IMR-90 (cell line): Measurements from ENCODE around the gene TRAF3. TPM values are rescaled to one million over a fixed set of nuclear protein-coding genes. Genes with fewer than 3 reads are reported as not detected.

Experiments used
- ATAC-seq: fragments of 200-7000 bp; cut with Tn5 transposase; 2 replicates; pipeline ENCODE4 v1.9.1; 2020; ENCODE audit warnings: low read depth, mild to moderate bottlenecking, moderate library complexity
- BruUV-seq: library from RNA; stranded (reverse); fragments of 400-500 nt; replicated peaks from 2 replicates; lab custom pipeline; 2021; lab: Mats Ljungman, UMichigan
- CTCF ChIA-PET: fragments of 300-600 bp; formaldehyde crosslinking; extraction: SDS; loops from one replicate; lab custom pipeline; 2021; ENCODE audit warnings: antibody characterized with exemption; lab: Yijun Ruan, JAX
- POLR2A ChIA-PET: fragments of 300-600 bp; sonication (Branson Sonifier 250); formaldehyde crosslinking; loops from one replicate; lab custom pipeline; 2022; ENCODE audit warnings: antibody characterized with exemption; ENCODE audit not compliant: unreplicated experiment; lab: Charles Lee
- DNase-seq: peaks from one replicate; pipeline ENCODE4 v3.0.0; 2013
- H2AFZ ChIP-seq: replicated peaks from 2 replicates; pipeline ENCODE3; 2013; ENCODE audit warnings: low read length, mild to moderate bottlenecking; ENCODE audit not compliant: poor library complexity
- H2AK5ac ChIP-seq: 2 replicates; pipeline ENCODE4 v1.6.1; 2013; ENCODE audit warnings: low read depth, low read length, inconsistent platforms
- H2AK9ac ChIP-seq: replicated peaks from 2 replicates; pipeline ENCODE3; 2013; ENCODE audit warnings: mild to moderate bottlenecking, low read depth, low read length, moderate library complexity; ENCODE audit not compliant: poor library complexity
- H2BK120ac ChIP-seq: 2 replicates; pipeline ENCODE4 v1.6.1; 2013; ENCODE audit warnings: low read depth, low read length, inconsistent platforms
- H2BK15ac ChIP-seq: 3 replicates; pipeline ENCODE4 v1.6.1; 2013; ENCODE audit warnings: low read depth, low read length, inconsistent platforms
- H2BK20ac ChIP-seq: 2 replicates; pipeline ENCODE4 v1.6.1; 2013; ENCODE audit warnings: low read depth, mild to moderate bottlenecking, inconsistent platforms, low read length, moderate library complexity
- H2BK5ac ChIP-seq: 2 replicates; pipeline ENCODE4 v1.6.1; 2013; ENCODE audit warnings: mild to moderate bottlenecking, low read depth, low read length, inconsistent platforms; ENCODE audit not compliant: poor library complexity, severe bottlenecking
- H3K14ac ChIP-seq: replicated peaks from 2 replicates; pipeline ENCODE4 v1.6.1; 2013; ENCODE audit warnings: low read depth, low read length, inconsistent platforms
- H3K18ac ChIP-seq: 2 replicates; pipeline ENCODE4 v1.6.1; 2013; ENCODE audit warnings: low read depth, low read length, control low read depth
- H3K23ac ChIP-seq: 2 replicates; pipeline ENCODE4 v1.6.1; 2013; ENCODE audit warnings: low read depth, low read length, inconsistent platforms
- H3K27ac ChIP-seq: 2 replicates; pipeline ENCODE4 v1.5.1; 2013; ENCODE audit warnings: mild to moderate bottlenecking, control low read depth, low read length; ENCODE audit not compliant: insufficient read depth
- H3K27me3 ChIP-seq: 2 replicates; pipeline ENCODE4 v1.6.1; 2013; ENCODE audit warnings: low read length; ENCODE audit not compliant: control insufficient read depth, insufficient read depth
- H3K36me3 ChIP-seq: 2 replicates; pipeline ENCODE4 v1.6.1; 2013; ENCODE audit warnings: low read length, mixed read lengths; ENCODE audit not compliant: control insufficient read depth, insufficient read depth
- H3K4ac ChIP-seq: 2 replicates; pipeline ENCODE4 v1.6.1; 2013; ENCODE audit warnings: low read depth, low read length, inconsistent platforms
- H3K4me1 ChIP-seq: 2 replicates; pipeline ENCODE4 v1.6.1; 2013; ENCODE audit warnings: low read length, mixed read lengths; ENCODE audit not compliant: control insufficient read depth, insufficient read depth
- H3K4me2 ChIP-seq: 2 replicates; pipeline ENCODE4 v1.6.1; 2013; ENCODE audit warnings: low read depth, mild to moderate bottlenecking, control low read depth, low read length, moderate library complexity
- H3K4me3 ChIP-seq: 2 replicates; pipeline ENCODE4 v1.5.1; 2013; ENCODE audit warnings: low read depth, mild to moderate bottlenecking, control low read depth, low read length, moderate library complexity; ENCODE audit not compliant: insufficient read depth
- H3K56ac ChIP-seq: 2 replicates; pipeline ENCODE4 v1.6.1; 2013; ENCODE audit warnings: low read length, inconsistent platforms; ENCODE audit not compliant: insufficient read depth; ENCODE audit errors: extremely low read depth
- H3K79me1 ChIP-seq, 2 experiments: 2 replicates each; pipeline ENCODE4 v1.6.1; 2013; ENCODE audit warnings: low read length in 2 of 2, inconsistent platforms in 1 of 2, low read depth in 1 of 2
- H3K9ac ChIP-seq: 2 replicates; pipeline ENCODE4 v1.6.1; 2013; ENCODE audit warnings: low read depth, low read length, control low read depth
- H3K9me1 ChIP-seq: 2 replicates; pipeline ENCODE4 v1.6.1; 2013; ENCODE audit warnings: low read length, inconsistent platforms; ENCODE audit not compliant: insufficient read depth
- H3K9me3 ChIP-seq: 2 replicates; pipeline ENCODE4 v1.6.1; 2013; ENCODE audit warnings: low read length; ENCODE audit not compliant: control insufficient read depth, insufficient read depth
- H4K20me1 ChIP-seq: 2 replicates; pipeline ENCODE4 v1.6.1; 2013; ENCODE audit warnings: low read length, inconsistent platforms; ENCODE audit not compliant: insufficient read depth
- H4K5ac ChIP-seq: 2 replicates; pipeline ENCODE4 v1.6.1; 2013; ENCODE audit warnings: mild to moderate bottlenecking, low read depth, low read length, control low read depth
- H4K8ac ChIP-seq, 2 experiments: 2 replicates each; pipeline ENCODE4 v1.6.1; 2013; ENCODE audit warnings: low read depth in 2 of 2, low read length in 2 of 2, control low read depth in 1 of 2, inconsistent platforms in 1 of 2
- H4K91ac ChIP-seq: 2 replicates; pipeline ENCODE4 v1.6.1; 2013; ENCODE audit warnings: low read depth, low read length, inconsistent platforms; ENCODE audit not compliant: insufficient read depth
- MAFK ChIP-seq: IDR thresholded peaks from 2 replicates; pipeline ENCODE4 v1.6.1; 2012; ENCODE audit warnings: low read depth, low read length, improper control_type of control experiment
- NFE2L2 ChIP-seq: fragments of 150-350 bp; IDR thresholded peaks from 2 replicates; pipeline ENCODE4 v1.6.1; 2016; ENCODE audit warnings: low read depth, mild to moderate bottlenecking, low read length
- WGBS, 2 experiments: methylation state at CpG; one replicate each; pipeline versions ENCODE4 v1.1.5 to v1.1.7; 2013; ENCODE audit warnings: missing lambda C conversion rate in 2 of 2; ENCODE audit not compliant: insufficient read length in 1 of 2; ENCODE audit errors: extremely low coverage in 2 of 2; 5-methylcytosine and 5-hydroxymethylcytosine counted together
- dilution Hi-C: fragments of 300-500 bp; cut with HindIII; formaldehyde crosslinking; loops from one replicate; pipeline ENCODE4 v1.14.3; 2018; ENCODE audit warnings: low sequenced_read_pairs; ENCODE audit not compliant: unreplicated experiment
- in situ Hi-C: fragments of 300-500 bp; cut with MboI; formaldehyde crosslinking; loops from 3 replicates; pipeline ENCODE4 v1.14.3; 2019; ENCODE audit warnings: low sequenced_read_pairs, inconsistent platforms, mixed read lengths
- intact Hi-C: fragments of 100-400 bp; cut with micrococcal nuclease; formaldehyde crosslinking; loops from 2 replicates; pipeline ENCODE4 v1.10.0; 2022
- polyA plus RNA-seq, 3 experiments: library from polyadenylated mRNA; depleted of rRNA; stranded (reverse); fragments of >200 nt; gene quantifications; 2 replicates each; pipeline ENCODE4 v1.2.3, GENCODE V29; 2012; ENCODE audit warnings: low replicate concordance in 1 of 3
- total RNA-seq: library from RNA; depleted of rRNA; stranded (reverse); fragments of >200 nt; gene quantifications from 2 replicates; pipeline ENCODE4 v1.2.3, GENCODE V29; 2012

TRAF3 gene
- total and polyA plus RNA-seq, 2 of the 4 experiments (the other 2 are of a cell fraction) = 21.2 to 25.3 TPM

DNA sequence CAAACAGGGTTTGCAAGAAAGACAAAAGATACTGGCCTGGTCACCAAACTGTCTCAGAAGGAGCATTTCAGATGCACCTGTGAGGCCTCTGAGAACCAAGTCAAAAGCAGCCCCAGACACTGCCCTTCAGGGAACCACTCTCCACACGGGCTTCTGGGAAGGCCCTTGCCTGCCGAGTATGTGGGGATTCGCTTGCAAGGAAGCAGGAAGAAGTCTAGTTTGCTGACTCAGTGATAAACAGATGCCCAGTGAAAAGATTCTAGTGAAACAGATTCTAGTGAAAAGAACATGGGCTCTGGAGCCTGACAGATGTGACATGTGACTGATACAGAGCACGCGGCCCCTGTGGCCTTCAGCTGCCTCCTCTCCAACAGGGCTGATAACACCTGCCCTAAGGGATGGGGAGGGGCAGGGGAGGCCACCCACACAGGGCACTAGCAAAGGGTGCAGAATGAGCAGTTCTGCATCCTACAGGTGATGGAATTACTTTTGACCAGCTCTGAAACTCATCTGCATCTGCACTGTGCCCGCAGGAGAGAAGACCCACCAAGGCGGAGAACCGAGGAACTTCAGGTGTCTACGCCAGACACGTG is 164.3 kb downstream of the TRAF3 start:
- no peak overlapping the region for H3K4me3 ChIP-seq
- peaks cover 4% of the 10 kb centered on the region; the same call in 1 of the 2 replicates for H3K9me1 ChIP-seq
- CTCF ChIA-PET = no interaction called here
- no peak overlapping the region for H2BK5ac ChIP-seq
- peaks cover 10% of the 10 kb centered on the region for H4K20me1 ChIP-seq
- H4K91ac ChIP-seq = no peak overlapping the region
- H2AK5ac ChIP-seq = no peak overlapping the region
- no TSS peak for BruUV-seq
- no peak overlapping the region for H3K23ac ChIP-seq
- H4K5ac ChIP-seq = no peak overlapping the region
- H3K36me3 ChIP-seq = peaks cover 82% of the 10 kb centered on the region
- in situ Hi-C loops (no loop called here), intact Hi-C loops (no loop called here), dilution Hi-C loops (no loop called here)
- no peak overlapping the region for H2AFZ ChIP-seq
- ATAC-seq (peak; percentile 46), DNase-seq (peak; percentile 11)
- no peak overlapping the region for H2BK15ac ChIP-seq
- no peak for TF ChIP-seq NFE2L2
- TF ChIP-seq MAFK = peak; percentile 90
- no peak overlapping the region for H3K18ac ChIP-seq
- H3K4me1 ChIP-seq = no peaks in the 10 kb centered on the region; the same call in 1 of the 2 replicates
- no peak overlapping the region for H2BK20ac ChIP-seq
- no peak overlapping the region for H2BK120ac ChIP-seq
- H3K56ac ChIP-seq = no peak overlapping the region
- no peak overlapping the region for H3K27ac ChIP-seq
- H4K8ac ChIP-seq = no peak overlapping the region
- no peaks in the 10 kb centered on the region for H3K27me3 ChIP-seq
- no peak overlapping the region for H3K9ac ChIP-seq
- H3K4ac ChIP-seq = no peak overlapping the region
- H2AK9ac ChIP-seq = no peak overlapping the region
- POLR2A ChIA-PET = no interaction called here
- no peak overlapping the region for H3K14ac ChIP-seq
- peaks cover under 1 to 29% of the 10 kb centered on the region in 2 experiments for H3K79me1 ChIP-seq
- H3K9me3 ChIP-seq = no peaks in the 10 kb centered on the region
- no peak overlapping the region for H3K4me2 ChIP-seq
- 76% methylated on average over 6 of the region's 10 CpGs; no CpG with 5 or more reads in 1 of the 2 experiments for WGBS, 2 experiments
